Vein endothelial cell (primary cell): ENCODE data around the gene ZNF415. TPM values are rescaled to one million over a fixed set of nuclear protein-coding genes. Genes with fewer than 3 reads are reported as not detected.

ENCODE experiments used
- total RNA-seq: library from RNA; depleted of rRNA; stranded (reverse); fragments of >200 nt; gene quantifications from 2 replicates; pipeline ENCODE4 v1.2.3, GENCODE V29; 2012

ZNF415 gene
- 2.3 and 2.7 TPM in 2 replicates for total RNA-seq

DNA sequence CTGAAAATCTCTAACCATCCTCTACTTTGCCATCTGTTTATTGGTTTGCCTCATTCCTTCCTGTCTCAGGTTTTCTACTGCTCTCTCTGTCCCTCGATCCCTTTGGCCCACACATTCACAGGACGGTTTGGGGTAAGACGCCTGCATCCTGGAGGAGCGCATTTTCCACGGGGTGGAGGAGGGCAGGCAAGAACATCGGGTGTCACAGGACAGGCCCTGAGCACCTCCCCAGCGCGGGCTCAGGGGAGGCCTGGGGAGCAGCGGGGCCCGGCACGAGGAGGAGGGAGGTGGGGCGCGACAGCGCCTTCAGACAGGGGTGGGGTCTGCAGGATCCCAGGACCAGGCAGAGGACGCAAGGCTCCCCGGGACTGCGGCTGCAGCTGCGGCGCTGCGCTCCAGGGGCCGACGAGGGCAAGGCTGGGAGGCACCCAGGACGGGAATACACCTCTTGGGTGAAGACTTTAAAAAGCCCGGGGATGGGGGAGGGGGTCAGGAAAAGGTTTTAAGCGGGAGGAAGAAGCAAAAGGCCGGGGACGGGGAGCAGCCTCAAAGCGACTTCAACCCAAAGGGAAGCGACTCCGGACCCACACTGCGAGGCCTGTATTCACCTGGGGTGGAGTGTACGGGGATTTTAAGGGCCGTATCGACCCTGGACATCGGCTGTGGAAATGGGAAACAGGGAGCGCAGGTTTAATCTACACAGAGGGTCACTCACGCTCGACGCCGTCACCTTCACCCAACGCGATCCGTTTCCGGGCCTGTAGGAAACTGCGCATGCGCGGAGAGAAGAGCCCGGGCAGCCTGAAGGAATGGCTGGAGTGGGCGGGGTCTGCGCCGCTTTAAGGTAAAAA is at the start of gene ZNF415:
ZNF415 (minus strand) TSS at position 770 of the 851 bp plus-strand sequence. CDS start 10,234 bp downstream, outside the sequence.

DNA sequence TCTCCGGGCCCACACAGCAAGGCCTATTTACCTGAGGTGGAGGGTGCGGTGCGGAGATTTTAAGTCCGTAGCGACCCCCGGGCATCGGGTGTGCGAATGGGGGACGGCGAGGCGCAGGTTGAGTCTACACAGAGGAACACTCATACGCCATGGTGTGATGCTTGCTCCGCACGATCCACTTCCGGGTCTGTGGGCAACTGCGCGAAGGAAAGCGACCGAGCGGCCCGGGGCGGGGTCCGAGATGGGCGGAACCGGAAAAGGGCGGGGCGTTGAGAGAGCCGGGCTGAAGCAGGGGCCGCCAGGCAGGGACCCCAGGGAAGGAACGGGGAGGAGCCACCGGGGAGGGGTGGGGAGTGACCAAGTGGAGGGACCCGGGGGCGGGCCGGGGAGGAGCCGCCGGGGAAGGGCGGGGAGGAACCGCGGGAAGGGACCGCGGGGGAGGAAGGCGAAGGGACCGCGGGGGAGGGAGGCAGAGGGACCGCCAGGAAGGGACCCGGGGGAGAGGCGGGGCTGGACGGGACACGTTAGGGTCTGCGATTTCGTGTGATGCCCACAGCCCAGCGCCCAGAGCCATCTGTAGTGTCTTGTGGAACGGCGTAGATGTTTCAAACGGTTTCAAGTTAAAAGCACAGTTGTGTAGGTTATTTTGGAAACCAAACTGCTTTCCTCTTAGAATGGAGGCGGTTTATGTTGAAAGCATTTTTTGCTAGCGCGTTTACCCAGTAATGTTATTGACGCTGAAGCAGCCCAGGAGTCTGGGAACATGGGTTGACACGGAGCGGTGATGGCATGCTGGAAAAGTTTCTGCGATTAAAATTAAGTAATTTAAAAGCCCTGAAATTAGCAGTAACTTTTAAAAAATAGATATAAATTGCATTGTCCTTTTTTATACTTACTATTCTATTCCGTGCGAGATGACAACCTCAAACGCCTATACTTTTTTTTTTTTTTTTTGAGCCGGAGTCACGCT is 29.2 kb downstream of the ZNF415 start, which contains the start of gene ZNF160:
ZNF160 (minus strand) TSS at position 189 of the 970 bp plus-strand sequence. CDS start 17,146 bp downstream, outside the sequence.

Other genes starting within 250 kb of the ZNF415 start
- 9.8 and 11.8 TPM in 2 replicates for gene ZNF320, start 235.3 kb downstream of the ZNF415 start, total RNA-seq
- gene ZNF888, start 209.5 kb downstream of the ZNF415 start, total RNA-seq, result 2.0 and 3.8 TPM in 2 replicates
- gene ZNF816, start 170.0 kb downstream of the ZNF415 start, total RNA-seq, result 6.8 and 6.9 TPM in 2 replicates
- not detected in 2 replicates for gene ERVV-1, start 119.0 kb downstream of the ZNF415 start, total RNA-seq
- not detected in 2 replicates for gene ERVV-2, start 88.2 kb downstream of the ZNF415 start, total RNA-seq
- gene ZNF160, start 29.5 kb downstream of the ZNF415 start, total RNA-seq, result 25.9 and 41.8 TPM in 2 replicates
- 5.2 and 7.4 TPM in 2 replicates for gene ZNF347, start 26.1 kb upstream of the ZNF415 start, total RNA-seq
- 3.3 and 4.1 TPM in 2 replicates for gene ZNF665, start 60.4 kb upstream of the ZNF415 start, total RNA-seq
- gene ZNF677, start 122.0 kb upstream of the ZNF415 start, total RNA-seq, result 20.6 and 30.4 TPM in 2 replicates
- gene VN1R2, start 125.4 kb upstream of the ZNF415 start, total RNA-seq, result not detected in 2 replicates
- gene VN1R4, start 134.8 kb upstream of the ZNF415 start, total RNA-seq, result not detected in 2 replicates
- gene ZNF845, start 200.8 kb upstream of the ZNF415 start, total RNA-seq, result 6.9 and 9.4 TPM in 2 replicates
- gene ZNF525, start 232.8 kb upstream of the ZNF415 start, total RNA-seq, result 6.5 and 6.7 TPM in 2 replicates